Measurements from ENCODE around the gene RFX7. TPM values are rescaled to one million over a fixed set of nuclear protein-coding genes. Genes with fewer than 3 reads are reported as not detected.
A peak's percentile ranks its signal among the peaks of the same experiment; 100 is the strongest.

Gene RFX7
- total and polyA plus RNA-seq, 2 experiments from 2014 or later, result 5.9 to 11.6 TPM

DNA sequence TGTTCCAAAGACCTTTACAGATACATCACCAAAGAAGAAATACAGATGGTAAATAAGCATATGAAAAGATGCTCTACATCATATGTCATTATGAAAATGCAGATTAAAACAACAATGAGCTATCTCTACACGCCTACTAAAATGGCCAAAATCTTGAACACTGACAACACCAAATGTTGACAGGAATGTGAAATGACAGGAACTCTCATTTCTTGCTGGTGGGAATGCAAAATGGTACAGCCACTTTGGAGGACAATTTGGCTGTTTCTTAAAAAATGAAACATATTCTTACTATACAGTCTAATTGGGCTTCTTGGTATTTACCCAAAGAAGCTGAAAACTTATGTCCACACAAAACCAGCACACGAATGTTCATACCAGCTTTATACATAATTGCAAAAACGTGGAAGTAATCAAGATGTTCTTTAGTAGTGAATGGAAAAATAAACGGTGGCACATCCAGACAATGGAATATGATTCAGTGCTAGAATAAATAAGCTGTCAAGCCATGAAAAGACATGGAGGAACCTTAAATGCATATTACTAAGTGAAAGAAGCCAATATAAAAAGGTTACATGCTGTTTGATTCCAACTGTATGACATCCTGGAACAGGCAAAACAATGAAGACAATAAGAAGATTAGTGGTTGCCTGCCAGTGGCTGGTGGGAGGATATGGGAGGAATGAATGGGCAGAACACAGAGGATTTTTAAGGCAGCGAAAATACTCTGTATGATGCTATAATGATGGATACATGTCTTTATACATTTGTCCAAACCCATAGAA lies 169.0 kb downstream of the RFX7 start:
- TF ChIP-seq, protein P1, sequence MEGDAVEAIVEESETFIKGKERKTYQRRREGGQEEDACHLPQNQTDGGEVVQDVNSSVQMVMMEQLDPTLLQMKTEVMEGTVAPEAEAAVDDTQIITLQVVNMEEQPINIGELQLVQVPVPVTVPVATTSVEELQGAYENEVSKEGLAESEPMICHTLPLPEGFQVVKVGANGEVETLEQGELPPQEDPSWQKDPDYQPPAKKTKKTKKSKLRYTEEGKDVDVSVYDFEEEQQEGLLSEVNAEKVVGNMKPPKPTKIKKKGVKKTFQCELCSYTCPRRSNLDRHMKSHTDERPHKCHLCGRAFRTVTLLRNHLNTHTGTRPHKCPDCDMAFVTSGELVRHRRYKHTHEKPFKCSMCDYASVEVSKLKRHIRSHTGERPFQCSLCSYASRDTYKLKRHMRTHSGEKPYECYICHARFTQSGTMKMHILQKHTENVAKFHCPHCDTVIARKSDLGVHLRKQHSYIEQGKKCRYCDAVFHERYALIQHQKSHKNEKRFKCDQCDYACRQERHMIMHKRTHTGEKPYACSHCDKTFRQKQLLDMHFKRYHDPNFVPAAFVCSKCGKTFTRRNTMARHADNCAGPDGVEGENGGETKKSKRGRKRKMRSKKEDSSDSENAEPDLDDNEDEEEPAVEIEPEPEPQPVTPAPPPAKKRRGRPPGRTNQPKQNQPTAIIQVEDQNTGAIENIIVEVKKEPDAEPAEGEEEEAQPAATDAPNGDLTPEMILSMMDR (IDR thresholded peaks at IDR 0.05; ENCODE audit: low read depth, low read length), result no peak
- no peaks in the 10 kb centered on the region for H3K27me3 ChIP-seq
- no peaks in the 10 kb centered on the region for H3K36me3 ChIP-seq
- no peaks in the 10 kb centered on the region for H3K9me3 ChIP-seq (ENCODE audit: low read depth)
- no peak overlapping the region for H3K4me3 ChIP-seq
- DNase-seq (ENCODE audit: low read depth in 1 of 2, low spot score in 1 of 2), result no peak
- H3K4me1 ChIP-seq (ENCODE audit: low read depth), result no peaks in the 10 kb centered on the region
- no peak overlapping the region for H3K27ac ChIP-seq

DNA sequence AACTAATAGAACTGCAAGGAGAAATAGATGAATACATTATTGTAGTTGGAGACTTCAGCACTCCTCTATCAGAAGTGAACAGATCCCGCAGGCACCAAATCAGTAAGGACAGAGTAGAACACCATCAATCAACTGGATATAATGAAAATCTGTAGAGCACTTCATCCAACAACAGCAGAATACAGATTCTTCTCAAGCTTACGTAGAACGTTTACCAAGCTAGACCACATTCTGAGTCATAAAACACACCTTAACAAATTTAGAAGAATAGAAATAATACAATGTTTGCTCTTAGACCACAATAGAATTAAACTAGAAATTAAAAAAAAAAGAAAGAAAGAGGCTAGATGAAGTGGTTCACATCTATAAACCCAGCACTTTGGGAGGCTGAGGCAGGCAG lies 179.5 kb downstream of the RFX7 start:
- TF ChIP-seq, protein P1 (IDR thresholded peaks at IDR 0.05; ENCODE audit: low read depth, low read length), result no peak

DNA sequence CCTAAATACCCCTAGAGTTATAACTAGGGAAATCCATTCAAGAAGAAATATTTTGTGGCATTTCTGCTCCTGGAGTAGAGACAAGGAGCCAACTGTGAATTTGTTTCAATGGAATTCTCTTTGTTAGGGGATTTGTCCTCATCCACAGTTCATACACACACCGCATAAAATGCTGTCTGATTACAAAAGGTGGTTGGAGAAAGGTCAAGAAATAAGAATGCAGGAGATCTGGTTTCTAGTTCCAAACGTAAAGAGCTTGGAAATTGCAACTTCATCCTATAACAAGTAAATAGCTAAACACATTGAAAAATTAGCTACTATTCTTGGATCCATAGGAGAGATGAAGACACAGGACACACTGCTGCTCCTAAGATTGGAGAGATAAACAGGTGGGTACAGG lies 184.0 kb downstream of the RFX7 start:
- Histone ChIP-seq H3K4me1 (ENCODE audit: low read depth) (no peaks in the 10 kb centered on the region), H3K36me3 (no peaks in the 10 kb centered on the region), H3K9me3 (ENCODE audit: low read depth) (no peaks in the 10 kb centered on the region), H3K4me3 (no peak overlapping the region), H3K27ac (no peak overlapping the region), H3K27me3 (no peaks in the 10 kb centered on the region)
- no peak for DNase-seq (ENCODE audit: low read depth in 1 of 2, low spot score in 1 of 2)
- TF ChIP-seq, protein P1 (IDR thresholded peaks at IDR 0.05; ENCODE audit: low read depth, low read length), result no peak

More for the DNA sequence above, 179.5 kb downstream of the RFX7 start:
- Histone ChIP-seq H3K9me3 (ENCODE audit: low read depth) (no peaks in the 10 kb centered on the region), H3K4me3 (no peak overlapping the region), H3K27ac (no peak overlapping the region), H3K4me1 (ENCODE audit: low read depth) (no peaks in the 10 kb centered on the region), H3K36me3 (no peaks in the 10 kb centered on the region), H3K27me3 (no peaks in the 10 kb centered on the region)
- DNase-seq (ENCODE audit: low read depth in 1 of 2, low spot score in 1 of 2), result no peak

DNA sequence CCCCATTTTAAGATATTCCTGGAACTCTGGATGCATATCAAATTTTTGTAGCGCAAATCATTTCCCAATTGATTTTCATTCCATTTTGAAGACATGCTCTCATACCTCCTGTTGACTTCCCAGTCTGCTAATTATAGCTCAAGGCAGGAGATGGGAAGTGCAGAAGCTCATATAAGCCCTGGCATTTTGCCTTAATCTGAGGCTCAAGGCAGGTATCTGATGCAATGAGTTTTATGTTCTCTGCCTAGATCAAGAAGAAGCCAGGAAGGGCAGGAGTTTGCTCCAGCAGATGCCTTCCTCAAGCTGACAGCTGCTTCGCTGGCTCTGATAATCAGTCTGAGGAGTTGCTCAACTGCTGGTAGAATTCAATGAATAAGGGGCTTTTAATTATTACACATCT lies 184.7 kb downstream of the RFX7 start:
- H3K4me1 ChIP-seq (ENCODE audit: low read depth), result no peaks in the 10 kb centered on the region

DNA sequence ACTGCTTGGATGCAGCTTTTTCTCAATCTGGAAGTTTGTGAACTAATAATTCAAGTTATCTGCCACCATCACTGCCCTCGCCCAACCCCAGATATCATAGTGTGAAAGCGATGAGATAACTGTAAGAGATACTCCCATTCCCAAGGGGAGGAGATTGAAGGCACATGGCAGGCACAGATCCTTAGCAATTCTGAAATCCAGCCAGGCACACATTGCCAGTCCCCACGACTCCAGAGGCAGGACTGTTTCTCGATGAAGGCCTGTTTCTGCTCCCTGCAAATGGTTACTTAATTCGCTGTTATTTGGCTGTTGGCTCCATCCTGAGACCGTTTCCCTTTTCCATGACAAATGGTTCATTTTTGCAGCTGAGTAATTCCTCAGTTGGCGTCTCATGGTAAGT lies 187.1 kb downstream of the RFX7 start:
- H3K27me3 ChIP-seq, result no peaks in the 10 kb centered on the region
- no peaks in the 10 kb centered on the region for H3K4me1 ChIP-seq (ENCODE audit: low read depth)
- no peaks in the 10 kb centered on the region for H3K36me3 ChIP-seq
- H3K27ac ChIP-seq, result no peak overlapping the region
- H3K9me3 ChIP-seq (ENCODE audit: low read depth), result no peaks in the 10 kb centered on the region
- TF ChIP-seq, protein P1 (IDR thresholded peaks at IDR 0.05; ENCODE audit: low read depth, low read length), result no peak
- no peak for DNase-seq (ENCODE audit: low read depth in 1 of 2, low spot score in 1 of 2)
- H3K4me3 ChIP-seq, result no peak overlapping the region

More for the DNA sequence above, 184.7 kb downstream of the RFX7 start:
- TF ChIP-seq, protein P1 (IDR thresholded peaks at IDR 0.05; ENCODE audit: low read depth, low read length), result no peak
- H3K36me3 ChIP-seq, result no peaks in the 10 kb centered on the region
- DNase-seq (ENCODE audit: low read depth in 1 of 2, low spot score in 1 of 2), result peak in 1 of 2 donors; percentile 38
- no peak overlapping the region for H3K27ac ChIP-seq
- H3K9me3 ChIP-seq (ENCODE audit: low read depth), result no peaks in the 10 kb centered on the region
- no peaks in the 10 kb centered on the region for H3K27me3 ChIP-seq
- no peak overlapping the region for H3K4me3 ChIP-seq
